ENCODE results near the gene DIABLO. TPM values are rescaled to one million over a fixed set of nuclear protein-coding genes. Genes with fewer than 3 reads are reported as not detected.

Gene DIABLO
- total and polyA plus RNA-seq, 12 donors = 40.2 to 100 (median 51.9) TPM

DNA sequence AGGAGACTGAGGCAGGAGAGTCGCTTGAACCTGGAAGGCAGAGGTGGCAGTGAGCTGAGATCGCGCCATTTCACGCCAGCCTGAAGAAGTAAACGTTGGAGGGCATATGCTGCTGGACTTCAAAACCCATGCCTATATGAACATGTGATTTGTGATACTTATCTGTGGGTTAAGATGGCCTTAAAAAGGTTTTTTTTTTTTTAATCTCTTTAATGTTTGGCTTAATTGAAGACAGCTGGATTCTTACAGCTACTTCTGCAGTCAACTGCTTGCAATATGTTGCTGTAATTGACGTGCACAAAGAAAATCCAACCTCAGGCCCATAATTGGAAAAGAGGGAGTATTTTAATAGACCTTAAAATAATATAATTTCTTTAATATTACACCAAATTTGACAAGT lies 23.8 kb downstream of the DIABLO start:
- intact Hi-C loops (cut with DNase I) = no loop called here
- peaks cover 8% of the 10 kb centered on the region in 2 donors for H3K4me1 ChIP-seq (replicated peaks in 1 of 2)
- peaks cover 0 to 3% of the 10 kb centered on the region in 2 donors for H3K36me3 ChIP-seq (replicated peaks in 1 of 2)
- H3K9me3 ChIP-seq (replicated peaks in 1 of 3) = no peaks in the 10 kb centered on the region
- H3K27ac ChIP-seq = no peak overlapping the region
- DNase-seq = no peak
- H3K27me3 ChIP-seq = peaks cover 29% of the 10 kb centered on the region
- TF ChIP-seq CTCF (IDR thresholded peaks at IDR 0.05) (no peak), POLR2A (IDR thresholded peaks at IDR 0.05) (no peak)
- no peak overlapping the region for H3K4me3 ChIP-seq
- WGBS, 4 donors = 84 to 93% (median 90%) methylated on average over 6 of the region's 6 CpGs

- 82 to 87% (median 87%) methylated on average over 5 of the region's 5 CpGs for WGBS, 4 donors
- Histone ChIP-seq H3K36me3 (replicated peaks in 1 of 2) (no peaks in the 10 kb centered on the region), H3K4me1 (replicated peaks in 1 of 2) (peaks cover 8% of the 10 kb centered on the region in 2 donors), H3K27me3 (peaks cover 29% of the 10 kb centered on the region), H3K4me3 (no peak overlapping the region), H3K9me3 (replicated peaks in 1 of 3) (no peaks in the 10 kb centered on the region), H3K27ac (no peak overlapping the region)
- DNase-seq = no peak
- TF ChIP-seq CTCF (IDR thresholded peaks at IDR 0.05) (no peak), POLR2A (IDR thresholded peaks at IDR 0.05) (no peak)
- intact Hi-C loops (cut with DNase I) = no loop called here
These were observed 24.5 kb downstream of the DIABLO start for GRCh38 chr12:122201381-122201780.

DNA sequence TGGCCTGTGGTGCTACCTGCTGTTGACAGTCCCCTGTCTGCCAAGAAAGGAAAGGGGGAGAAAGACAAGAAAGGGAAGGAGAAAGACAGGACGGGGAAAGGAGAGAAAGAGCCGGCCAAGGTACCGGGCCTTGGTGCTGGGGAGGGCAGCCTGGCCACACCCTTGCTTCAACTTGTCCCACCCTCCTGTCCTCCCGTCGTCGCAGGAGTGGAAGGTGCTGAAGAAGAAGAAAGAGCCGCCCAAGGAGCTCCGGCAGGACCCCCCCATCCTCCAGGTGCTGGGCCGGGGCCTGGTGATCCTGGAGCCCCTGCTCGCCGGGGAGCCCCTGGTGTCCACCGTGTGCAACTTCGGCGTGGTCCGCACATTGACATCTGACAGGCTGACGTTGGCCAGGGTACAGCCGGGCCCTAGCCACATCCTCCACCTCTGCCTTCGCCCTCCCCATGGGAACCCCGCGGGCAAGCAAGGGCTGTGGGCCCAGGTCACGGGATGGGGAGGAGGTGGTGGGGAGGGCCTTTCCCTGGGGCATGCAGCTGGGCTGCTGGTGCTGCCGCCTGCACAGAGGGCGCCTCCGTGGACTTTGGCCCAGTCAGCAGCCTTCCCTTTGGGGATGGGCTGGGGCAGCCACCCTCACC lies 25.2 kb downstream of the DIABLO start:
- no peak for DNase-seq
- intact Hi-C loops (cut with DNase I) = no loop called here
- H3K36me3 ChIP-seq (replicated peaks in 1 of 2) = no peaks in the 10 kb centered on the region
- H3K4me3 ChIP-seq = no peak overlapping the region
- peaks cover 6 to 8% of the 10 kb centered on the region in 2 donors for H3K4me1 ChIP-seq (replicated peaks in 1 of 2)
- H3K9me3 ChIP-seq (replicated peaks in 1 of 3) = no peaks in the 10 kb centered on the region
- peaks cover 29% of the 10 kb centered on the region for H3K27me3 ChIP-seq
- no peak for TF ChIP-seq CTCF (IDR thresholded peaks at IDR 0.05)
- no peak for TF ChIP-seq POLR2A (IDR thresholded peaks at IDR 0.05)
- 69 to 81% (median 77%) methylated on average over 12 to 24 of the region's 24 CpGs for WGBS, 4 donors
- H3K27ac ChIP-seq = no peak overlapping the region

DNA sequence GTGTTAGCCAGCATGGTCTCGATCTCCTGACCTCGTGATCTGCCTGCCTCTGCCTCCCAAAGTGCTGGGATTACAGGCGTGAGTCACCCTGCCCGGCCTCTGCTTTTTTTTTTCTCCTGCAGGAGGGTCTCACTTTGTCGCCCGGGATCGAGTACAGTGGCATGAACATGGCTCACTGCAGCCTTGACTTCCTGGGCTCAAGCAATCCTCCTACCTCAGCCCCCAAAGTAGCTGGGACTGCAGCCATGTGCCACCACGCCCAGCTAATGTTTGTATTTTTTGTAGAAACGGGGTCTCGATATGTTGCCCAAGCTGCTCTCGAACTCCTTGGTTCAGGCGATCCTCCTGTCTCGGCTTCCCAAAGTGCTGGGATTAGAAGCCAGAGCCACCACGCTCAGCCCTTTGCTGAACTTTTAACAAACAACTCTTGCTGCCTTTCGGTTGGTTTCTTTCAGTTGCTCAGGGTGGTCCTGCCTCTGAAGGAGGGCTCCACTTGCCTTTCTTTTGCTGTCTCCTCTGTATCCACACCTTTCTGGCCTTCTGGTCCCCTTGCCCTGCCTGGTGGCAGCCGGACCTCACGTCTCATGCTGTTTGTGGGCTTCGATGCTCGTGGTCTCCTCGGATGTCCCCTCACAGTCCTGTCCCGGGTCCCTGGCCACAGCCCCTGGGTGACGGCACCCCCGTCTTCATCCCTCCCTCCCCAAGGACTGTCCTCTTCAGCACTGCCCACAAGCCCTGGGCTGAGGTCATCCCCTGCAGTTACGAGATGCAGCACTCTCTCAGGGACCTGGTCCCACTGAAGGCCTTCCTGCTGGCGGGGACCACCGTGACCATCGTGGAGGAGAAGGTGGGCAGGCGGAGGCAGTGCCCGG lies 26.1 kb downstream of the DIABLO start:
- H3K27ac ChIP-seq = no peak overlapping the region
- no peak for DNase-seq
- no peak overlapping the region for H3K4me3 ChIP-seq
- no peak for TF ChIP-seq POLR2A (IDR thresholded peaks at IDR 0.05)
- TF ChIP-seq CTCF (IDR thresholded peaks at IDR 0.05) = no peak
- H3K27me3 ChIP-seq = peaks cover 29% of the 10 kb centered on the region
- no peaks in the 10 kb centered on the region for H3K36me3 ChIP-seq (replicated peaks in 1 of 2)
- intact Hi-C loops (cut with DNase I) = no loop called here
- 82 to 85% (median 85%) methylated on average over 27 to 29 of the region's 29 CpGs for WGBS, 4 donors
- peaks cover 0 to 8% of the 10 kb centered on the region in 2 donors for H3K4me1 ChIP-seq (replicated peaks in 1 of 2)
- no peaks in the 10 kb centered on the region for H3K9me3 ChIP-seq (replicated peaks in 1 of 3)
